GM18502 (cell line): Measurements from ENCODE around the gene CATSPER3.

Experiments used
- ATAC-seq: cut with Tn5 transposase; IDR thresholded peaks from one replicate; pipeline ENCODE4 v1.9.1; 2021; ENCODE audit warnings: mild to moderate bottlenecking; ENCODE audit not compliant: unreplicated experiment, poor library complexity

Gene CATSPER3

GRCh38 chr5:134967607-134968006 lies at the start of gene CATSPER3:
CATSPER3 (plus strand) TSS chr5:134967907; CDS start chr5:134967992, 85 bp downstream.
- ATAC-seq = no peak

- no peak for ATAC-seq
Observed at GRCh38 chr5:134918861-134919260, 48.8 kb upstream of the CATSPER3 start.

- no peak for ATAC-seq
Observed at GRCh38 chr5:134920848-134921575, 46.7 kb upstream of the CATSPER3 start.

- ATAC-seq = no peak
Observed at GRCh38 chr5:134932508-134932907, 35.2 kb upstream of the CATSPER3 start.

GRCh38 chr5:134934202-134934601 lies 33.5 kb upstream of the CATSPER3 start:
- ATAC-seq = no peak

- ATAC-seq = no peak
Observed at GRCh38 chr5:134935711-134936602, 31.8 kb upstream of the CATSPER3 start.

- ATAC-seq = no peak
Observed at GRCh38 chr5:134937526-134937925, 30.2 kb upstream of the CATSPER3 start.

- ATAC-seq = no peak
Observed at GRCh38 chr5:134938030-134938429, 29.7 kb upstream of the CATSPER3 start.

GRCh38 chr5:134939500-134939899 lies 28.2 kb upstream of the CATSPER3 start:
- ATAC-seq = no peak

- ATAC-seq = no peak
Observed at GRCh38 chr5:134943547-134943946, 24.2 kb upstream of the CATSPER3 start.

- no peak for ATAC-seq
Observed at GRCh38 chr5:134944630-134945029, 23.1 kb upstream of the CATSPER3 start.

- no peak for ATAC-seq
Observed at GRCh38 chr5:134945041-134945440, 22.7 kb upstream of the CATSPER3 start.

- no peak for ATAC-seq
Observed at GRCh38 chr5:134948911-134949310, 18.8 kb upstream of the CATSPER3 start.

- no peak for ATAC-seq
Observed at GRCh38 chr5:134949316-134949715, 18.4 kb upstream of the CATSPER3 start.

GRCh38 chr5:134957920-134958608 lies 9.6 kb upstream of the CATSPER3 start:
- no peak for ATAC-seq

GRCh38 chr5:134958755-134959154 lies 9.0 kb upstream of the CATSPER3 start:
- ATAC-seq = no peak

GRCh38 chr5:134963098-134963497 lies 4.6 kb upstream of the CATSPER3 start:
- ATAC-seq = no peak

GRCh38 chr5:134964359-134965270 lies 3.1 kb upstream of the CATSPER3 start:
- no peak for ATAC-seq

GRCh38 chr5:134965271-134965825 lies 2.4 kb upstream of the CATSPER3 start:
- ATAC-seq = no peak

- no peak for ATAC-seq
Observed at GRCh38 chr5:134968055-134968454, 348 bp downstream of the CATSPER3 start.
